IMR-90 (cell line): Measurements from ENCODE around the gene CASP9.

Experiments
- CEBPB ChIP-seq: IDR thresholded peaks from 2 replicates; pipeline ENCODE4 v1.6.1; 2012; ENCODE audit warnings: low read depth, low read length, improper control_type of control experiment
- CHD1 ChIP-seq: IDR thresholded peaks from 2 replicates; pipeline ENCODE4 v1.6.1; 2012; ENCODE audit warnings: low read depth, low read length, improper control_type of control experiment
- MAFK ChIP-seq: IDR thresholded peaks from 2 replicates; pipeline ENCODE4 v1.6.1; 2012; ENCODE audit warnings: low read depth, low read length, improper control_type of control experiment
- MXI1 ChIP-seq: IDR thresholded peaks from 2 replicates; pipeline ENCODE4 v1.6.1; 2012; ENCODE audit warnings: low read depth, mild to moderate bottlenecking, low read length, moderate library complexity, borderline replicate concordance
- POLR2A ChIP-seq: IDR thresholded peaks from 2 replicates; pipeline ENCODE4 v1.6.1; 2012; ENCODE audit warnings: mild to moderate bottlenecking, low read depth, low read length
- RAD21 ChIP-seq: IDR thresholded peaks from 2 replicates; pipeline ENCODE4 v1.6.1; 2012; ENCODE audit warnings: low read length, improper control_type of control experiment
- SMC3 ChIP-seq: fragments of 150-350 bp; IDR thresholded peaks from 2 replicates; pipeline ENCODE4 v1.6.1; 2016; ENCODE audit warnings: low read depth, mild to moderate bottlenecking, antibody characterized with exemption, low read length, moderate library complexity
- TF ChIP-seq, protein P1 (sequence below): conservative IDR thresholded peaks from 2 replicates; pipeline ENCODE4 v1.5.1; 2012; ENCODE audit warnings: mild to moderate bottlenecking, low read depth, low read length, improper control_type of control experiment
- TF ChIP-seq, protein P2 (sequence below): fragments of 150-350 bp; IDR thresholded peaks from 2 replicates; pipeline ENCODE4 v1.6.1; 2016; ENCODE audit warnings: low read depth, mild to moderate bottlenecking, low read length, moderate library complexity, borderline replicate concordance

DNA sequence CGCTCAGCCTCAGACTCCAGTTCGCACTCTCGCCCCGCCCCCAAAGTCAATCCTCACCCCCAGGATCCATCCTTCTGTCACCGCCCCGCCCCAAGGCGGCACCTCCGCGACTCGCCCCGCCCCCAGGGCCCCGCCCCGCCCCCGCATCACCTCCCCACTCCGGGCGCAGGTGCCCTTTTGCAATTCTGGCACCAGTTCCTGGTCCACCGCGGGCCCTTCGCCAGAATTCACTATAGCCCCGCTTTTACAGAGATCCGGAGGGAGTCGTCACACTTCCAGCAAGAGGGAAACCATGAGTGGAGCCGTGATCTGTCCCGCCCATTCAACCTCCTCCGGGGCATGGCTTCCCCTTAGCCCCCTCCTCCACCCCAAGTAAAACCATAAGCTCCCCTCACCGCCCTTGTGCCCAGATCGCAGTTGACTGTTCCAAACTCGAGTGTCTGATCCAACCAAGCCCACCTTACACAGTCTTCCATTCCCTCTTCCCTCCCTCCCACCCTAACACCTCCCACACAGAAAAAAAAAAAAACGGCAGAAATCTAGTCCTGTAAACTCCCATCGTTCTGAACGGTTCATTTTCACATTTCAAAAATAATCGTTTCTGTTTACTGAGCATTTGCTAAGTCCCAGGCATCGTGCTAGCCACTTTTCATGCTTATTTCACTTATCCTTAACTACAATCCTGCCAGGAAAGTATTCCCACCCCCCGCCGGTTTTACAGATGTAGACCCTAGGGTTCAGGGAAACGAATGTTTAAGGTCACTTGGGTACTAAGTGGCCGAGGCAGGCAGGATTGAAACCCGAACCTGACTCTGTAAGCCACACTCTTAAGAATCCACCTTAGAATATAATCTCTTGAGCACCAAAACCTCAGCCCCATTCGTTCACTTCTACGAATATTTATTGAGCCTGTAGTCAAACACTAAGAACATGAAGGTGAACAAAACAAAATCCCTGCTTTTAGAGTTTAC lies 1.3 kb upstream of the CASP9 start:
- TF ChIP-seq, protein P1, sequence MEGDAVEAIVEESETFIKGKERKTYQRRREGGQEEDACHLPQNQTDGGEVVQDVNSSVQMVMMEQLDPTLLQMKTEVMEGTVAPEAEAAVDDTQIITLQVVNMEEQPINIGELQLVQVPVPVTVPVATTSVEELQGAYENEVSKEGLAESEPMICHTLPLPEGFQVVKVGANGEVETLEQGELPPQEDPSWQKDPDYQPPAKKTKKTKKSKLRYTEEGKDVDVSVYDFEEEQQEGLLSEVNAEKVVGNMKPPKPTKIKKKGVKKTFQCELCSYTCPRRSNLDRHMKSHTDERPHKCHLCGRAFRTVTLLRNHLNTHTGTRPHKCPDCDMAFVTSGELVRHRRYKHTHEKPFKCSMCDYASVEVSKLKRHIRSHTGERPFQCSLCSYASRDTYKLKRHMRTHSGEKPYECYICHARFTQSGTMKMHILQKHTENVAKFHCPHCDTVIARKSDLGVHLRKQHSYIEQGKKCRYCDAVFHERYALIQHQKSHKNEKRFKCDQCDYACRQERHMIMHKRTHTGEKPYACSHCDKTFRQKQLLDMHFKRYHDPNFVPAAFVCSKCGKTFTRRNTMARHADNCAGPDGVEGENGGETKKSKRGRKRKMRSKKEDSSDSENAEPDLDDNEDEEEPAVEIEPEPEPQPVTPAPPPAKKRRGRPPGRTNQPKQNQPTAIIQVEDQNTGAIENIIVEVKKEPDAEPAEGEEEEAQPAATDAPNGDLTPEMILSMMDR = no peak
- no peak for TF ChIP-seq RAD21
- no peak for TF ChIP-seq POLR2A
- TF ChIP-seq, protein P2, sequence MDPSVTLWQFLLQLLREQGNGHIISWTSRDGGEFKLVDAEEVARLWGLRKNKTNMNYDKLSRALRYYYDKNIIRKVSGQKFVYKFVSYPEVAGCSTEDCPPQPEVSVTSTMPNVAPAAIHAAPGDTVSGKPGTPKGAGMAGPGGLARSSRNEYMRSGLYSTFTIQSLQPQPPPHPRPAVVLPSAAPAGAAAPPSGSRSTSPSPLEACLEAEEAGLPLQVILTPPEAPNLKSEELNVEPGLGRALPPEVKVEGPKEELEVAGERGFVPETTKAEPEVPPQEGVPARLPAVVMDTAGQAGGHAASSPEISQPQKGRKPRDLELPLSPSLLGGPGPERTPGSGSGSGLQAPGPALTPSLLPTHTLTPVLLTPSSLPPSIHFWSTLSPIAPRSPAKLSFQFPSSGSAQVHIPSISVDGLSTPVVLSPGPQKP = no peak
- no peak for TF ChIP-seq CEBPB
- TF ChIP-seq MXI1 = no peak
- TF ChIP-seq CHD1 = no peak
- no peak for TF ChIP-seq MAFK
- no peak for TF ChIP-seq SMC3
